ENCODE measurements around the gene CLEC3B. TPM values are rescaled to one million over a fixed set of nuclear protein-coding genes. Genes with fewer than 3 reads are reported as not detected.
"Not testable (repeated sequence)": the region's sequence is repeated elsewhere in the genome, so short reads cannot be mapped to it uniquely, and the experiment has no call there.

CLEC3B gene
- total and polyA plus RNA-seq, 2 donors (not counting 1 experiment from before 2014, with no cell fraction given): 56.3 to 87.2 TPM

DNA sequence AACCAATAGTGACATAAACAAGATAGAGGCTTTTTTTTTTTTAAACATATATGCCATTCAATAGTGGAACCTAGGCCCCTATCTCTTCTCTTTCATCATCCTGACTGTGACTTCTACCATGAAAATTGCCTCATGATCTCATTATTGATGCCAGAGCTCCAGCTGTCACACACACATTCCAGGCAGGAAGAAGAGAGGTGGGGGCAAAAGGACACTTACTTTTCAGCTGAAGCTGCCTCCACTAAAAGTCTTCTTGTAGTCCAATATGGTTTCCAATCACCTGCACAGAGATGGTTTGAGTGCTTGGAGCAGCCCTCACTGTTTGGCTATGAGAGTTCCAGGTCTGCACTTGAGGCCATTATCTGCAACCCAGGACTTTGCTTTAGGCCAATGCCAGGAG, 45.0 kb downstream of the CLEC3B start:
- H3K9ac ChIP-seq (ENCODE audit: insufficient read depth, low read length): no peak overlapping the region
- H3K9me3 ChIP-seq (ENCODE audit: control insufficient read depth, insufficient read depth, low read depth, low read length): no peaks in the 10 kb centered on the region
- H3K36me3 ChIP-seq (ENCODE audit: control insufficient read depth, insufficient read depth, low read length): no peaks in the 10 kb centered on the region
- no peaks in the 10 kb centered on the region for H3K27me3 ChIP-seq (ENCODE audit: control insufficient read depth, insufficient read depth, low read length)
- H3K4me3 ChIP-seq (replicated peaks in 1 of 4; ENCODE audit: control extremely low read depth in 1 of 4, insufficient read depth in 1 of 4, low read depth in 3 of 4, low read length in 4 of 4): no peak overlapping the region
- peaks cover 7% of the 10 kb centered on the region for H3K4me1 ChIP-seq (ENCODE audit: control insufficient read depth, extremely low read depth, insufficient read depth, low read length)
- H3K27ac ChIP-seq (ENCODE audit: insufficient read depth, low read length): no peak overlapping the region
- no peak for DNase-seq (ENCODE audit: low read depth in 2 of 2)
- no peaks in the 10 kb centered on the region for H4K20me1 ChIP-seq (ENCODE audit: control insufficient read depth, extremely low read depth, insufficient read depth, low read length)
- no peak overlapping the region for H3K4me2 ChIP-seq (ENCODE audit: extremely low read depth, insufficient read depth, low read length)
- TF ChIP-seq EZH2 (IDR thresholded peaks at IDR 0.05; ENCODE audit: low read length, missing control alignments): no peak
- TF ChIP-seq, protein P1, sequence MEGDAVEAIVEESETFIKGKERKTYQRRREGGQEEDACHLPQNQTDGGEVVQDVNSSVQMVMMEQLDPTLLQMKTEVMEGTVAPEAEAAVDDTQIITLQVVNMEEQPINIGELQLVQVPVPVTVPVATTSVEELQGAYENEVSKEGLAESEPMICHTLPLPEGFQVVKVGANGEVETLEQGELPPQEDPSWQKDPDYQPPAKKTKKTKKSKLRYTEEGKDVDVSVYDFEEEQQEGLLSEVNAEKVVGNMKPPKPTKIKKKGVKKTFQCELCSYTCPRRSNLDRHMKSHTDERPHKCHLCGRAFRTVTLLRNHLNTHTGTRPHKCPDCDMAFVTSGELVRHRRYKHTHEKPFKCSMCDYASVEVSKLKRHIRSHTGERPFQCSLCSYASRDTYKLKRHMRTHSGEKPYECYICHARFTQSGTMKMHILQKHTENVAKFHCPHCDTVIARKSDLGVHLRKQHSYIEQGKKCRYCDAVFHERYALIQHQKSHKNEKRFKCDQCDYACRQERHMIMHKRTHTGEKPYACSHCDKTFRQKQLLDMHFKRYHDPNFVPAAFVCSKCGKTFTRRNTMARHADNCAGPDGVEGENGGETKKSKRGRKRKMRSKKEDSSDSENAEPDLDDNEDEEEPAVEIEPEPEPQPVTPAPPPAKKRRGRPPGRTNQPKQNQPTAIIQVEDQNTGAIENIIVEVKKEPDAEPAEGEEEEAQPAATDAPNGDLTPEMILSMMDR (conservative IDR thresholded peaks at IDR 0.05 in 1 of 2, IDR thresholded peaks at IDR 0.05 in 1 of 2; ENCODE audit: low read depth in 1 of 2, low read length in 2 of 2): no peak
- no peaks in the 10 kb centered on the region for H3K79me2 ChIP-seq (ENCODE audit: control insufficient read depth, insufficient read depth, low read length)
- no peak overlapping the region for H2AFZ ChIP-seq (ENCODE audit: low read length)

- Histone ChIP-seq H4K20me1 (ENCODE audit: control insufficient read depth, extremely low read depth, insufficient read depth, low read length) (no peaks in the 10 kb centered on the region), H3K27me3 (ENCODE audit: control insufficient read depth, insufficient read depth, low read length) (no peaks in the 10 kb centered on the region), H3K4me3 (replicated peaks in 1 of 4; ENCODE audit: control extremely low read depth in 1 of 4, insufficient read depth in 1 of 4, low read depth in 3 of 4, low read length in 4 of 4) (no peak overlapping the region), H3K4me1 (ENCODE audit: control insufficient read depth, extremely low read depth, insufficient read depth, low read length) (no peaks in the 10 kb centered on the region), H3K9me3 (ENCODE audit: control insufficient read depth, insufficient read depth, low read depth, low read length) (no peaks in the 10 kb centered on the region), H3K27ac (ENCODE audit: insufficient read depth, low read length) (no peak overlapping the region), H3K36me3 (ENCODE audit: control insufficient read depth, insufficient read depth, low read length) (no peaks in the 10 kb centered on the region), H3K79me2 (ENCODE audit: control insufficient read depth, insufficient read depth, low read length) (no peaks in the 10 kb centered on the region), H3K9ac (ENCODE audit: insufficient read depth, low read length) (no peak overlapping the region), H3K4me2 (ENCODE audit: extremely low read depth, insufficient read depth, low read length) (no peak overlapping the region), H2AFZ (ENCODE audit: low read length) (no peak overlapping the region)
- no peak for TF ChIP-seq EZH2 (IDR thresholded peaks at IDR 0.05; ENCODE audit: low read length, missing control alignments)
- TF ChIP-seq, protein P1 (conservative IDR thresholded peaks at IDR 0.05 in 1 of 2, IDR thresholded peaks at IDR 0.05 in 1 of 2; ENCODE audit: low read depth in 1 of 2, low read length in 2 of 2): no peak
- DNase-seq (ENCODE audit: low read depth in 2 of 2): no peak
These were observed 49.9 kb downstream of the CLEC3B start for GRCh38 chr3:45075821-45076625.

GRCh38 chr3:45078256-45078655, 52.2 kb downstream of the CLEC3B start:
- H3K79me2 ChIP-seq (ENCODE audit: control insufficient read depth, insufficient read depth, low read length); H3K4me1 ChIP-seq (ENCODE audit: control insufficient read depth, extremely low read depth, insufficient read depth, low read length); H3K9ac ChIP-seq (ENCODE audit: insufficient read depth, low read length); H3K4me3 ChIP-seq (replicated peaks in 1 of 4; ENCODE audit: control extremely low read depth in 1 of 4, insufficient read depth in 1 of 4, low read depth in 3 of 4, low read length in 4 of 4); H3K4me2 ChIP-seq (ENCODE audit: extremely low read depth, insufficient read depth, low read length); H3K27ac ChIP-seq (ENCODE audit: insufficient read depth, low read length); H3K36me3 ChIP-seq (ENCODE audit: control insufficient read depth, insufficient read depth, low read length); H3K27me3 ChIP-seq (ENCODE audit: control insufficient read depth, insufficient read depth, low read length); H2AFZ ChIP-seq (ENCODE audit: low read length); DNase-seq (ENCODE audit: low read depth in 2 of 2); H4K20me1 ChIP-seq (ENCODE audit: control insufficient read depth, extremely low read depth, insufficient read depth, low read length); H3K9me3 ChIP-seq (ENCODE audit: control insufficient read depth, insufficient read depth, low read depth, low read length): not testable (repeated sequence)

All from fibroblast of lung (primary cell).